T-helper 22 cell (primary cell): Measurements from ENCODE around the gene NKAIN2.

Experiments
- DNase-seq: peaks from one replicate; pipeline ENCODE4 v3.0.0-alpha.2; 2020; ENCODE audit warnings: low read depth

The NKAIN2 gene

DNA sequence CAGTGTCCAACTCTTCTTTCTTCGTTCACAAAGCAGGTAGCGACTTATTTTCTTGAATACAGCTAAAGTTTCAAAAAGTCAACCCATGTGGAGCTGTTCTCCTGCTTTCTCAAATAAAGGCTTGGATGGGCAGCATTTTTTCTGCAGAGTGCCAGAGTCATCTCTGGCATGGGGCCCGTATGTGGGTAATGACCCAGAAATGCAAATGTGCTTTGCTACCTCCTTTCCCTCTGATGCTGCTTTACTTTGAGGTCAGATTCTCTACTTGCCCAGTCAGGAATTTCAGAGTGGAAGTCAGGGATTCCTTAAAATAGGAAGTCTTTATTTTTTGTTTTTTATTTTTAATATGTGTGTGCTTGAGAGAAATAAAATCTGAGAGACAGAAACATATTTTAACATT, 4.9 kb downstream of the NKAIN2 start:
- DNase-seq = no peak

- DNase-seq = no peak
Observed at GRCh38 chr6:123810214-123810613, 6.5 kb downstream of the NKAIN2 start.

GRCh38 chr6:123810948-123811347, 7.3 kb downstream of the NKAIN2 start:
- no peak for DNase-seq

DNA sequence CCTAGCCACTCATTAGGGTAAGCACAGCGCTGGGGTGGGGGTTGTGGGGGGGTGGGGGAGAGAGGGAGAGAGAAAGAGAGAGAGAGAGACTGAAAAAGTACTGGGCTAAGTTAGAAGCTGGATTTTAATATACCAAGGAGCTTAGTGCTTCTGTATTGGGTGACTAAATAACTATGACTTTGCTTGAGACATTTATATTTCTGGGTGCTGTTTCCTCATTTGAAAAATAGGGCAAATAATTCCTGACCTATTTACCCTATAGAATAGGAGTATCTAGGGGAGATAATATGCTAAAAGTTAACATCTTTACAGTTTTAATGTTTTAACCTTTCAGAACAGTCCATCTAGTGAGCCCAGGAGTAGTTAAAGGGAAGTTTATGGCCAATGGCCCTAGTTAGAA, 7.7 kb downstream of the NKAIN2 start:
- DNase-seq = no peak

GRCh38 chr6:123812621-123813020, 9.0 kb downstream of the NKAIN2 start:
- DNase-seq = no peak

- DNase-seq = no peak
Observed at GRCh38 chr6:123821112-123821511, 17.4 kb downstream of the NKAIN2 start.

DNA sequence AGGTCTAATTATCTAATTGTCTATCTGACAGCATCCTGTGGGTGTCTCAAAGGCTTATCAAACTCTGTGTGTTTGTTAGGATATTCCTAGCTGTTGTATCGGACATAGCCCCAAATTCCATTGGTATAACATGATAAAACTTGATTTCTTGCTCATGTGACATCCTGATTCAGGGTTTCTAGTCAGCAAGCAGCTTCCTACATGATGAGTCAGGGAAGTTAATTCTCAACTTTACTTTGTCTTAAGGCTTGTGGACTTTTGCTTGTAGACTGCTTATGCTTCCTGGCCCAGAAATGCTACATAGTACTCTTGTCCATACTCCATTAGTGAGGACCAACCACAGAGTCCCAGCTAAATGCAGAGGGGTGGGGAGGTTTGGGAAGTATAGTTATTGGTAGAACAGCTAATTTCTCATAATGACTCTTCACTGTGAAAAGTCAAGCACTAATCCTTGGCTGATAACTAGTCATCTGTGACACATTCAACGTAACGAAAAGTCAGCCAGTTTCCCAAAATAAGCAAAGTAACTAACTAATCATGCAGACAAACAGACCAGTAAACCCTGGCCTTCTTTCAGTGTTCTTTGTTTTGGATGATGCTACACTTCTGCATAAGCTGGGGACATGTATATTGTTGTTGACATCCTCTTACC, 25.8 kb downstream of the NKAIN2 start:
- DNase-seq = no peak

DNA sequence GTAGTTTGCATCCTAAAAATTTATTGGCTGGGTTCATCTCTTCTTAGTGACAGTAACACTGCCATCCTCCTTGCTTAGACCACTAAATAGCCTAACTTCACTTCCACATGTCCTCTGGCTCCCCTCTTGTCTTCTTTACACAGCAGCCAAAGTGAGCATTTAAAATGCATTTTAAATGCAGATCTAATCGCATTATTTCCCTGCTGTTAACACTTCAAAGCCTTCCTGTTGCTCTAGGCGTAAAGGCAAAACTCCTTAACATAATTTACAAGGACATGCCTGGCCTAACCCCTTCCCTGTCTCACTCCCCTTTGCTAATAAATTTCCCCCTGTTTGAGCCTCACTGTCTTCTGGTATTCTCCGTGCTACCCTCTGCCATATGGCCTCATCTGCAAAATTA, 26.5 kb downstream of the NKAIN2 start:
- no peak for DNase-seq

- DNase-seq = no peak
Observed at GRCh38 chr6:123838505-123839234, 35.0 kb downstream of the NKAIN2 start.

DNA sequence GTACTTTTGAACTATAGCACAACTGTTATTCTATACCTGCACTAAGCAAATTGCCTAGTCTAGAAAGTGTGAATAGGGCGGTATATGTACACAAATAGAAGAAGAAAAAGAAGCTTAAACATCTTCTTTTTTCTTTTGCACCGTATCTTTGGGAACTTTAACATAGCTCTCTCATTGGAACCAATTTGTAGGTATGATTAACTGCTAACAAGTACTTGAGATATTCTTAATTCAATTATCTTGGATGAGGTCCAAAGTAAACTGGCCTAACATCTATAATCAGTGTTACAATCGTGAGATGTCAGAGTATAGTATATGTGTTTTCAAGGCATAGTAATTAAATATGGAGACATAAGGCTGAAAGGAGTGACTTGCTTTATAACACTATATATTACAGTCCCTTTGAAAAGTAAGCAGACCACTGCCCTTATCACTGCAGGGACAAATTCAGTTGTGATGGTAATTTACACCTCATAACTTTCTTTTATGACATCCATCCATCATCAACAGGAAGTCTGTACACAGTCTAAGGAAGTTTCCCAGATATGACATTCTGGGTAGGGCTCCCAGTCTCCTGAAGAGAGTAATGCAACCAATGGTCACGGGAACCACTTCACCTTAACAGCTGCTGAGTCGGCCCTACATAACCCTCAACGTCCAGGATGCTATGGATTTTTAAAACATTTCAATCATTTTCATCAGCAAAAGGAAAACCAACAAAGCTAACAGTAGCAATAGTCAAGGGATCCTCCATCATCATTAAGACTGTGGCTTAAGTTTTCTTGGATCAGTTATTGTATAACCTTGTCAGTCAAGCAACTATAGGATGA, 37.6 kb downstream of the NKAIN2 start:
- DNase-seq = no peak

DNA sequence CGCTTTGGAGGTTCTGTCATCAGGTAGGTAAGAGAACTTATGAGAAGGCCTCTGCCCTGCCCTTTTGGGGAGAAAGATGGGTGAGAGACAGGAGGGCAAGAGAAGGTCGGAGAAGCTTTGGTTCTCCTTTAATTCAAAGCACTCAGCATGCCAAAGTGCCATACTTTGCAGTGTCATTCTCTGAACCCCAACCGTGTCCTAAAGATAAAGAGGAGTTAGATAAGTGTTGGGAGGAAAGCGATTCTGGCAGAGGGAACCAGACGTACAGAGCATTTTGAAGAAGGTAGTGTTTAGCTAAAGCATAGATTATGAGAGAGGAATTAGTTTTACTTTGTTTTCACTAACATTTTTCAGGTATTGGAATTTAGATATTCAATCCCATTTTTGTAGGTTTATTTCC, 40.3 kb downstream of the NKAIN2 start:
- DNase-seq = no peak

DNA sequence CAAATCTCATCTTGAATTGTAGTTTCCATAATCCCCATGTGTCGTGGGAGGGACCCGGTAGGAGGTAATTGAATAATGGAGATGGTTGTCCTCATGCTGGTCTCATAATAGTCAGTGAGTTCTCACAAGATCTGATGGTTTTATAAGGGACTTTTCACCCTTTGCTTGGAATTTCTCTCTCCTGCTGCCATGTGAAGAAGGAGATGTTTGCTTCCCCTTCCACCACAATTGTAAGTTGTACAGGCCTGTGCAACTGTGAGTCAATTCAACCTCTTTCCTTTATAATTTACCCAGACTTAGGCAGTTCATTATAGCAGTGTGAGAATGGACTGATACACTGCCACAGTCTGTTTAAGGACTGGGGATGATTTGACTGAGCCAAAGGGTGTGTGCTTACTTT, 44.7 kb downstream of the NKAIN2 start:
- DNase-seq = no peak

- DNase-seq = no peak
Observed at GRCh38 chr6:123849406-123849805, 45.7 kb downstream of the NKAIN2 start.

DNA sequence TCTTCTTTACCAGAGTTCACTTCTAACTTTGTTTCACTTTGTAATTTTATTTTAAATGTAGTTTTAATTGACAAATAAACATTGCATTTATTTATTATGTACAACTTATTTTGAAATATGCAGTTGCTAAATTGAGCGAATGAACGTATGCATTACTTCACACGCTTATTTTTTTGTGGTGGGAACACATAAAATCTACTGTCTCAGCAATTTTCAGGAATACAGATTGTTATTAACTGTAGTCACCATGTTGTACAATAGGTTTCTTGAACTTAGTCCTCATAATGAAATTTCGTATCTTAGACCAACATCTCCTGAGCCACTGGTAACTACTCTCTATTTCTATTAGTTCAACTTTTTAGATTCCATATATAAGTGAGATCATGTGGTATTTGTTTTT, 46.9 kb downstream of the NKAIN2 start:
- no peak for DNase-seq

- no peak for DNase-seq
Observed at GRCh38 chr6:123854201-123854600, 50.5 kb downstream of the NKAIN2 start.

- DNase-seq = no peak
Observed at GRCh38 chr6:123855506-123855905, 51.8 kb downstream of the NKAIN2 start.

GRCh38 chr6:123859291-123859690, 55.6 kb downstream of the NKAIN2 start:
- no peak for DNase-seq

- DNase-seq = no peak
Observed at GRCh38 chr6:123869334-123869733, 65.7 kb downstream of the NKAIN2 start.

GRCh38 chr6:123873974-123874373, 70.3 kb downstream of the NKAIN2 start:
- no peak for DNase-seq

DNA sequence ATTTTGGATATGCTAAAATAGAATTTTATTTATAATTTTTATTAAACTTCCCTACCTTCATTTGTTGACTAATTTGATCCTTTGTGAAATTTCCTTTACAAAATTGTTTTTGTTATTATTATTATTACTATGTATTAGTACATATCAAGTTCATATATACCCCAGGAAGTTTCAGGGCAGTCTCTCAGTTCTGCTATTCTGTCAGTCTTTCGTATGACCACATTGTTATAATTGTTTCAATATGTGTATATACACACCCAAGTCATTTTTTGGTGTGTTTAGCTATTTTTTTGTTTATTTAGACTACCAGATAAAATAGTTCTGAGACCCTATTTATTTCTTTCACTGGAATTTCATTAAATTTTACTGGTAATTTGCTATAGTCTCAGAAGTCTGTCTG, 72.1 kb downstream of the NKAIN2 start:
- no peak for DNase-seq

DNA sequence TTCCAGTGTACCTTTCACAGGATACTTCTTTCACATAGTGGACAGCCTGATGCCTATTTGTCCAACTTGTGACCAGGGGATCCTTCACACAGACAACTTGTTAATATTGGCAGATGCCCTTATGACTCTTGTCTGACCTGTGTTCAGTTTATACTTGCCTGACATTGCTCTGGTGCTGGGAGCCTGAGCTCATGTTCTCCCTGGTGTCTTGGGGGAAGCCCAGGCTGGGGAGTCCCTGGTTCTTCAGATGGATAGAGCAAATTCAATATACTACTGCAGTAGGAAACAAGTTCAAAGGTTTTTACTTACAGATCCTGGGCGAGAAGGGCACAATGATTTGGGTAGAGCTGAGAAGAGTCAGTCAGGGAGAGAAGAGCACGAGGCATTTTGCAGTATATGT, 76.1 kb downstream of the NKAIN2 start:
- DNase-seq = no peak

DNA sequence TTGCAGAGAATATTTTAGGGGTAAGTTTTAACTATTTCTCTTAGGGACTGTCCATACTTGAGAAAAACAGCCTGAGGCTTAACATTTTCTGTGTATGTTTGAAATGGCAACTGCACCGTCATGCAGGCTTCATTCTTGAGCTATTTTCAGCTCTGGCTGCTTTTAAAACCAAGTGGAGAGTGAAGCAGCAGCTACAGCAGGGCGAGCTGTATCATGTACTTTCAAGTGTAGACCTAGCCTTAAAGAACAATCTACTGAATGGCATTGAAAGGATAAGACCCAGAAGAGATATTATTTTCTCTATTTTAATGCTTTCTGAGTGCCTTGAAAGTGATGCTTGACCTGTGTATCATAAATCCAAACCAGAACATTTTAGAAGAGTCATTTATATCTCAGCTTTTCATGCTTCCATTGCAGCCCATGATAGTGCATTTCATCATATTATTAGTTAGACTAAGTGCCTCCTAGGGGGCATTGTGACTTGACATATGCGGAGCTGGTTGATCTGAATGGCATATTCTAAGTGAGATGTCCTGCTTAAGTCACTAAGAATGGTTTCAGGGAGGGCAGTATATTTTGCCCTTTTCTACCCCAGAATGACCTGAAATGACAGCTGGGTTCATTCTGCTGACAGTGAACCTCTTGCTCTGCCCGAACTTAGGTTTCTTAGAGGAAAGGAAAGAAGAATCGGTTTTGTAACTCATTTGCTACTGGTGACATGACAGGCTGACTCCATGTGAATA, 85.3 kb downstream of the NKAIN2 start:
- no peak for DNase-seq
